K562 (cell line): ENCODE measurements around the gene TSSK1B. TPM values are rescaled to one million over a fixed set of nuclear protein-coding genes. Genes with fewer than 3 reads are reported as not detected.

Experiments used
- ATAC-seq: fragments of 200-7000 bp; cut with Tn5 transposase; 3 replicates; pipeline ENCODE4 v1.9.1; 2020; ENCODE audit warnings: moderate library complexity
- Bru-seq: library from RNA; stranded (reverse); fragments of 400-500 nt; gene quantifications from one replicate; lab custom pipeline; 2021; lab: Mats Ljungman, UMichigan
- BruChase-seq, 2 experiments: library from RNA; stranded (reverse); fragments of 400-500 nt; gene quantifications; one replicate each; lab custom pipeline; 2021; lab: Mats Ljungman, UMichigan
- BruUV-seq: library from RNA; stranded (reverse); fragments of 400-500 nt; replicated peaks from 2 replicates; lab custom pipeline; 2021; lab: Mats Ljungman, UMichigan
- CTCF ChIA-PET: fragments of 300-600 bp; formaldehyde crosslinking; extraction: SDS; loops from one replicate; lab custom pipeline; 2021; ENCODE audit warnings: low intra/inter-chr PET ratio; lab: Yijun Ruan, JAX
- POLR2A ChIA-PET: fragments of 300-600, 350-650 bp; sonication (Branson Sonifier 250); formaldehyde crosslinking; extraction: SDS; loops from one replicate; lab custom pipeline; 2021; ENCODE audit warnings: antibody characterized with exemption, inconsistent platforms; lab: Yijun Ruan, JAX
- DNase-seq, 4 experiments: peaks; one replicate each; pipeline versions ENCODE4 v3.0.0 to v3.0.0-alpha.2; 2011 to 2018; ENCODE audit warnings: low spot score in 3 of 4, mixed read lengths in 3 of 4; ENCODE audit errors: extremely low read depth in 1 of 4
- FAIRE-seq: peaks from 2 replicates; lab custom pipeline; 2011; peaks lifted over from hg19 to GRCh38; lab: Jason Lieb, UNC
- H2AFZ ChIP-seq: 2 replicates; pipeline ENCODE4 v1.6.0; 2011; ENCODE audit warnings: low read depth, low read length, control low read depth, inconsistent platforms
- H3K27ac ChIP-seq: fragments of 200-600 bp; 3 replicates; pipeline ENCODE4 v1.8.0; 2011; ENCODE audit warnings: low read depth, mild to moderate bottlenecking, control low read depth, inconsistent platforms, low read length, moderate library complexity, mixed read lengths; ENCODE audit errors: extremely low read depth
- H3K27me3 ChIP-seq, 2 experiments: fragments of 300-600 bp in 1 of 2; 2 replicates in 1 of 2; 3 replicates in 1 of 2; pipeline versions ENCODE4 v1.6.0 to v1.8.0; 2011; ENCODE audit warnings: inconsistent platforms in 2 of 2, low read length in 2 of 2, mild to moderate bottlenecking in 1 of 2, mixed read lengths in 1 of 2, moderate library complexity in 1 of 2; ENCODE audit not compliant: control insufficient read depth in 2 of 2, insufficient read depth in 2 of 2
- H3K36me3 ChIP-seq: fragments of 300-600 bp; 3 replicates; pipeline ENCODE4 v1.8.0; 2011; ENCODE audit warnings: mild to moderate bottlenecking, low read length, inconsistent platforms; ENCODE audit not compliant: control insufficient read depth, insufficient read depth
- H3K4me1 ChIP-seq, 2 experiments: fragments of 200-600 bp in 1 of 2; replicated peaks in 1 of 2; 2 replicates in 1 of 2; 3 replicates in 1 of 2; pipeline versions ENCODE4 v1.5.1 to v1.8.0; 2011; ENCODE audit warnings: inconsistent platforms in 2 of 2, low read length in 2 of 2, mild to moderate bottlenecking in 1 of 2, mixed read lengths in 1 of 2, moderate library complexity in 1 of 2; ENCODE audit not compliant: control insufficient read depth in 2 of 2, insufficient read depth in 2 of 2
- H3K4me2 ChIP-seq: 2 replicates; pipeline ENCODE4 v1.6.1; 2011; ENCODE audit warnings: low read length, control low read depth, inconsistent platforms, mixed read lengths; ENCODE audit not compliant: insufficient read depth
- H3K4me3 ChIP-seq: fragments of 200-600 bp; sonication (generic), shearing (Covaris generic); 2 replicates; pipeline ENCODE4 v1.5.1; 2016; ENCODE audit warnings: control low read depth, inconsistent platforms
- H3K79me2 ChIP-seq: fragments of 200-600 bp; 3 replicates; pipeline ENCODE4 v1.8.0; 2011; ENCODE audit warnings: low read length, inconsistent platforms; ENCODE audit not compliant: control insufficient read depth, insufficient read depth
- H3K9ac ChIP-seq, 2 experiments: 2 replicates each; pipeline versions ENCODE4 v1.6.0 to v1.6.1; 2011; ENCODE audit warnings: low read depth in 2 of 2, low read length in 2 of 2, control low read depth in 1 of 2, inconsistent platforms in 1 of 2, mild to moderate bottlenecking in 1 of 2, mixed read lengths in 1 of 2; ENCODE audit not compliant: insufficient read depth in 1 of 2
- H3K9me1 ChIP-seq: one replicate; pipeline ENCODE4 v1.6.0; 2011; ENCODE audit warnings: inconsistent platforms, mild to moderate bottlenecking, low read length, moderate library complexity; ENCODE audit not compliant: control insufficient read depth, insufficient read depth
- H3K9me3 ChIP-seq: replicated peaks from 2 replicates; pipeline ENCODE4 v1.5.1; 2011; ENCODE audit warnings: low read depth, low read length, inconsistent platforms; ENCODE audit not compliant: control insufficient read depth, insufficient read depth
- H4K20me1 ChIP-seq: replicated peaks from 2 replicates; pipeline ENCODE4 v1.6.1; 2011; ENCODE audit warnings: low read length, inconsistent platforms, mixed read lengths; ENCODE audit not compliant: control insufficient read depth, insufficient read depth
- BMI1 ChIP-seq: fragments of 150-350 bp; IDR thresholded peaks from 2 replicates; pipeline ENCODE4 v1.6.1; 2014; ENCODE audit warnings: low read length
- CBX5 ChIP-seq: IDR thresholded peaks from 2 replicates; pipeline ENCODE4 v1.6.1; 2014; ENCODE audit warnings: low read depth, borderline replicate concordance
- CCNT2 ChIP-seq: IDR thresholded peaks from 2 replicates; pipeline ENCODE4 v1.6.1; 2011; ENCODE audit warnings: borderline replicate concordance, low read depth, mild to moderate bottlenecking, moderate library complexity, mixed read lengths, low read length; ENCODE audit not compliant: insufficient read length; ENCODE audit errors: extremely low read depth
- CHCHD3 ChIP-seq: fragments of 250-450 bp; sonication (Bioruptor Pico); IDR thresholded peaks from 2 replicates; pipeline ENCODE4 v2.1.2; 2022; ENCODE audit warnings: mild to moderate bottlenecking
- GABPB1 ChIP-seq: sonication (generic); formaldehyde crosslinking; IDR thresholded peaks from 2 replicates; pipeline ENCODE4 v1.8.0; 2022; ENCODE audit warnings: mild to moderate bottlenecking, missing genetic modification reagents
- HDGF ChIP-seq: fragments of 450-650 bp; IDR thresholded peaks from 2 replicates; pipeline ENCODE4 v1.6.1; 2016
- NCOA2 ChIP-seq, 2 experiments: fragments of 450-650 bp; IDR thresholded peaks; 2 replicates each; pipeline ENCODE4 v1.6.1; 2018; ENCODE audit warnings: mild to moderate bottlenecking in 2 of 2, moderate library complexity in 1 of 2; ENCODE audit not compliant: partially characterized antibody in 2 of 2
- NFIX ChIP-seq: fragments of 250-450 bp; sonication (Bioruptor Pico); IDR thresholded peaks from 2 replicates; pipeline ENCODE4 v1.4.0; 2020; ENCODE audit warnings: low read depth, mild to moderate bottlenecking, moderate library complexity
- PML ChIP-seq: IDR thresholded peaks from 2 replicates; pipeline ENCODE4 v1.6.1; 2012; ENCODE audit warnings: low read length, inconsistent platforms
- RFX1 ChIP-seq: fragments of 450-650 bp; IDR thresholded peaks from 2 replicates; pipeline ENCODE4 v1.6.1; 2016; ENCODE audit warnings: mild to moderate bottlenecking, moderate library complexity
- RFX5 ChIP-seq: IDR thresholded peaks from 2 replicates; pipeline ENCODE4 v1.6.1; 2011; ENCODE audit warnings: low read depth, mild to moderate bottlenecking, improper control_type of control experiment, low read length
- SLC30A9 ChIP-seq: fragments of 250-450 bp; sonication (Bioruptor Pico); IDR thresholded peaks from 2 replicates; pipeline ENCODE4 v1.8.0; 2022; ENCODE audit warnings: mild to moderate bottlenecking, moderate library complexity
- SMAD1 ChIP-seq: fragments of 150-350 bp; IDR thresholded peaks from 2 replicates; pipeline ENCODE4 v1.6.1; 2014; ENCODE audit warnings: low read length, low read depth; ENCODE audit not compliant: partially characterized antibody
- TRIM24 ChIP-seq, 2 experiments: fragments of 450-650 bp; IDR thresholded peaks; 2 replicates each; pipeline ENCODE4 v1.6.1; 2016
- TRIM28 ChIP-seq: fragments of 450-650 bp; IDR thresholded peaks from 2 replicates; pipeline ENCODE4 v1.6.1; 2017
- ZC3H11A ChIP-seq: IDR thresholded peaks from 2 replicates; pipeline ENCODE4 v1.6.1; 2012; ENCODE audit warnings: low read depth, low read length, improper control_type of control experiment
- WGBS: fragments of 100-300 bp; shearing (Covaris generic); methylation state at CpG from one replicate; pipeline ENCODE4 v1.1.6; 2016; ENCODE audit warnings: low coverage, mixed read lengths; ENCODE audit not compliant: insufficient coverage; ENCODE audit errors: missing lambda C conversion rate; 5-methylcytosine and 5-hydroxymethylcytosine counted together
- in situ Hi-C: fragments of 300-500 bp; cut with MboI; formaldehyde crosslinking; loops from 4 replicates; pipeline ENCODE4 v1.15.0; 2018; ENCODE audit warnings: inconsistent platforms, mixed read lengths
- intact Hi-C: fragments of 100-400 bp; cut with micrococcal nuclease; formaldehyde crosslinking; loops from 2 replicates; pipeline ENCODE4 v1.14.2; 2022
- long read RNA-seq, 3 experiments: library from polyadenylated mRNA in 2 of 3; library from RNA in 1 of 3; unstranded in 2 of 3; stranded (forward) in 1 of 3; transcript quantifications; one replicate each; pipeline ENCODE4 v2.0.0, GENCODE V29; 2019 to 2022
- polyA minus RNA-seq, 3 experiments: library from RNA; depleted of rRNA, polyadenylated mRNA; stranded (reverse); fragments of >200 nt; gene quantifications; 2 replicates each; pipeline ENCODE4 v1.2.3, GENCODE V29; 2011
- polyA plus RNA-seq, 8 experiments: library from polyadenylated mRNA; depleted of rRNA in 4 of 8; stranded (reverse) in 5 of 8; unstranded in 3 of 8; fragments of >200 nt; fragmentation: Nextera tagmentation in 2 of 8; fragmentation: Illumina TruSeq in 1 of 8; extraction: Ambion mirVana in 2 of 8; extraction: Trizol in 1 of 8; gene quantifications; 2 replicates each; pipeline versions ENCODE4 v1.2.1 to v1.2.3, GENCODE V29; 2011 to 2014; ENCODE audit warnings: inconsistent platforms in 1 of 8, missing spikeins in 1 of 8
- total RNA-seq, 7 experiments: library from RNA; depleted of rRNA in 6 of 7; stranded (reverse); fragments of >200 nt in 6 of 7; fragmentation: Illumina TruSeq in 2 of 7; extraction: Trizol in 2 of 7; gene quantifications; 2 replicates each; pipeline versions ENCODE4 v1.2.1 to v1.2.3, GENCODE V29; 2011 to 2021; ENCODE audit warnings: low replicate concordance in 1 of 7
- TF ChIP-seq, protein P1 (sequence below): sonication (generic); formaldehyde crosslinking; IDR thresholded peaks from 2 replicates; pipeline ENCODE4 v1.8.0; 2022; ENCODE audit warnings: mild to moderate bottlenecking, missing genetic modification reagents

Gene TSSK1B
- not detected in 2 replicates for total RNA-seq (2011; cell fraction: chromatin; rRNA removed; ENCODE audit: low replicate concordance)
- not detected in 2 replicates for total RNA-seq (2011; cell fraction: nucleolus; rRNA removed)
- not detected in 2 replicates for total RNA-seq (2011; cell fraction: nucleoplasm; rRNA removed)
- total RNA-seq (2014; rRNA removed), result not detected in 2 replicates
- not detected in 2 replicates for total RNA-seq (2014; rRNA removed; fragmentation: Illumina TruSeq; extraction: Trizol)
- not detected in 2 replicates for total RNA-seq (2015; rRNA removed; fragmentation: Illumina TruSeq; extraction: Trizol)
- not detected in 2 replicates for total RNA-seq (2021)
- polyA plus RNA-seq (2011; rRNA removed), result not detected in 2 replicates
- not detected in 2 replicates for polyA plus RNA-seq (2011; cell fraction: cytosol; rRNA removed)
- not detected in 2 replicates for polyA plus RNA-seq (2011; cell fraction: nucleus; rRNA removed)
- polyA plus RNA-seq (2012), result not detected in 2 replicates
- polyA plus RNA-seq (2014; fragmentation: Illumina TruSeq; extraction: Trizol), result not detected in 2 replicates
- not detected for polyA plus RNA-seq (2014; fragmentation: Nextera tagmentation; extraction: Ambion mirVana)
- polyA plus RNA-seq (2014; rRNA removed), result not detected in 2 replicates
- polyA minus RNA-seq (2011; rRNA and poly(A)+ RNA removed), result not detected in 2 replicates
- polyA minus RNA-seq (2011; cell fraction: cytosol; rRNA and poly(A)+ RNA removed), result not detected in 2 replicates
- not detected in 2 replicates for polyA minus RNA-seq (2011; cell fraction: nucleus; rRNA and poly(A)+ RNA removed)
- Bru-seq, nascent RNA, result not detected
- BruChase-seq, experiment 1, labeled RNA remaining after a 2-hour chase, result not detected
- not detected for BruChase-seq, experiment 2, labeled RNA remaining after a 6-hour chase
- long read RNA-seq, experiment 1, result 0 reads
- long read RNA-seq, experiment 2, result 0 reads
- long read RNA-seq, experiment 3, result 0 reads

DNA sequence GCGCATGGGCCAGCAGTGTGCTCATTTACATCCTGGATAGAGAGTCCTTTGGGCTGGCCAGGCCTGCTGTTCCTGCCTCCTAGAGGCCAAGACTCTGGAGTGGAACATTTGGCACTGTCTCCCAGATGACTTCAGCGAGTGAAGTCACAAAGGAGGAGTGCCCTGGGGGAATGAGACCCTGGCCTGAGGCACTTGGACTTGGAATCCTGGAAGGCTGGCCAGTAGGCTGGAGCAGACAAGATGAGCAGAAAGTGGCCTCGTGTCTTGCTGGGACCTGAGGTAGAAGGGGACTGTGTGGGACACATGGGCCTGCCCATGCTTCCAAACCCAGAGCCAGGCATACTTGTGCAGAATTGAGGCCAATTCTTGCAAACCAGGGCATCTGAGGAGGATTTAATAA is at the start of gene TSSK1B:
Gene TSSK1B, minus strand, starts transcription at position 101 of the 400 bp plus-strand sequence. CDS start 150 bp downstream, outside the sequence.
- ATAC-seq (no peak), DNase-seq (no peak), FAIRE-seq (no peak)
- no peaks in the 10 kb centered on the region for H3K79me2 ChIP-seq
- H3K4me3 ChIP-seq, result no peak within 1 kb of the TSS
- H3K27me3 ChIP-seq, result peaks cover 18 to 32% of the 10 kb centered on the region in 2 experiments
- intact Hi-C loops (no loop called here), in situ Hi-C loops (no loop called here)
- no TSS peak for BruUV-seq
- H3K4me2 ChIP-seq, result no peak within 1 kb of the TSS
- H3K27ac ChIP-seq, result no peak within 1 kb of the TSS
- H3K4me1 ChIP-seq, result peaks cover 0 to 3% of the 10 kb centered on the region in 2 experiments; a peak in 1 of 5 replicates
- H4K20me1 ChIP-seq, result no peaks in the 10 kb centered on the region
- ChIA-PET CTCF (no interaction called here), POLR2A (no interaction called here)
- no peak within 1 kb of the TSS for H3K9ac ChIP-seq
- 3% methylated on average over 3 of the region's 3 CpGs for WGBS
- no peaks in the 10 kb centered on the region for H3K36me3 ChIP-seq
- no peaks in the 10 kb centered on the region for H3K9me3 ChIP-seq
- no peaks in the 10 kb centered on the region for H3K9me1 ChIP-seq
- TF ChIP-seq TRIM28 (no peak), CHCHD3 (CRISPR knock-in tag) (no peak), RFX1 (no peak), SLC30A9 (no peak), ZC3H11A (no peak), CBX5 (no peak), SMAD1 (no peak), HDGF (no peak), TRIM24 (IDR thresholded peaks at IDR 0.05) (no peak), PML (no peak), NFIX (no peak), GABPB1 (CRISPR knock-in tag) (no peak), NCOA2 (IDR thresholded peaks at IDR 0.05; ENCODE audit: partially characterized antibody in 2 of 2) (no peak), BMI1 (no peak), CCNT2 (no peak), RFX5 (no peak)
- TF ChIP-seq, protein P1, sequence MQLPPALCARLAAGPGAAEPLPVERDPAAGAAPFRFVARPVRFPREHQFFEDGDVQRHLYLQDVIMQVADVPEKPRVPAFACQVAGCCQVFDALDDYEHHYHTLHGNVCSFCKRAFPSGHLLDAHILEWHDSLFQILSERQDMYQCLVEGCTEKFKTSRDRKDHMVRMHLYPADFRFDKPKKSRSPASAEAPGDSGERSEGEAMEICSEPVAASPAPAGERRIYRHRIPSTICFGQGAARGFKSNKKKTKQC (CRISPR knock-in tag), result no peak
- H2AFZ ChIP-seq, result no peak within 1 kb of the TSS
